Fibroblast of gingiva (primary cell): Measurements from ENCODE around the gene ACTA2.

Experiments used
- DNase-seq: peaks from one replicate; pipeline ENCODE4 v3.0.0-alpha.2; 2011; ENCODE audit warnings: low read depth

ACTA2 gene

DNA sequence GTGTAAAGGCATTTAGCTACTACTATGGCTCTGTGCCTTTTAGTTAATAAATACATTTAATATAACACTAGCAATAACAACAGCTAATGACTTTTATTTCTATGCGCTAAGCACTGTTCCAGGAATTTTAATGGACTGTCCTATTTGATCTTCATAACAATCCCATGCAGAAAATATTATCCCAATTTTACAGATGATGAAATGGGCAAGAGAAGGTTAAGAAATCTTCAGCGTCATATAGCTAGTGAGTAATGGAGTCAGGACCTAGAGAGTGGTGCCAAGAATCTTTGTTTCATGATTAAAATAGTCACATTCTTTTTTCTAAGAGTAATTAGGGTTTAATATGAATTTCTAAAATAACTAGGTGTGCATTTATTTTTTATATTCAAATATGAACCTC is 32.4 kb downstream of the ACTA2 start:
- DNase-seq = peak; percentile 74

DNA sequence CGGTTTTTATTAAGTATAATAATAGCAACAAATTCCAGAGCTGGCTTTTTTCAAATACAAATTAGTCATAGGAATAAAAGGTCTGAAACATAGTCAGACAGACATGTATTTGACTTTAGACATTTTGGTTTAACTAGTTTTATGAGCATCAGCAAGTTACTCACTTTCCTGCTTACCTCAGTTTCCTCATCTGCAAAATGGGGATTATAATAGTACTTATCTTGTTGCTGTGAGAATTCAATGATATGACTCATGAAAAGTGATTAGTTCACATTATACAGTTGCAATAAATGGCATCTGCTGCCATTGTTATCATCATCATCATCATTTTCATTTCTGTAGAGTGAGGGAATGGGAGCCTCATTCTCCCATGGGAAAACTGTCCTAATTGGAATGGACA is 33.5 kb downstream of the ACTA2 start:
- DNase-seq = no peak

DNA sequence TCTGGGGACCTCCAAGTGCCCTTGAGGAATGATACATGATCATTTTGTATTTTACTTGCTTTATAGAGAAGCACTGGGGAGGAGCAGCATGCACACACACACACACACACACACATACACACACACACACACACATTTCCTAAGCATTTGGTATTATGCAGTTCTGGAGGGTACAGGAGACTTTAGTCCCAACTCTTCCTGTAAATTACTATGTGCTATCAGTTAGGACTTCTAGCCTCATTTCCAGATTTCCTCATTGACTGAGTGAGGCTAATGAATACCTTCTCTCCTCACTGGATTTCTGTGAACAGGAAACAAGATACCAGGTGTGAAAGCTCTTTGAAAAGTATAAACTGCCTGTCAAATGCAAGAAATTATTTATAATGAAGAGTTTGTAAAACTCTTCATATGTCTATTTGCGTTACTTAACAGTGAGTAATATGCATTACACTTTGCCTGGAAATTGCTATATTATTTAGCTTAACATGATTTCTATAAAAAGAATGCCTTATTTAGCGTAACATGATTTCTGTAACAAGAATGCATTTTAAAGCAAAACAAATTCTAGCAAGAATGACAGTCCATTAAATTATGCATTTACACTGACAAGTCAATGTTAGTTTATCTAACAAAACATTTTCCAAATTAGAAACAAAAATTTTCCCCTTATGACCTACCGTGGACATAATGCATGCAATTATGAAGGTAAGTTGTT is 34.2 kb downstream of the ACTA2 start:
- DNase-seq = no peak

DNA sequence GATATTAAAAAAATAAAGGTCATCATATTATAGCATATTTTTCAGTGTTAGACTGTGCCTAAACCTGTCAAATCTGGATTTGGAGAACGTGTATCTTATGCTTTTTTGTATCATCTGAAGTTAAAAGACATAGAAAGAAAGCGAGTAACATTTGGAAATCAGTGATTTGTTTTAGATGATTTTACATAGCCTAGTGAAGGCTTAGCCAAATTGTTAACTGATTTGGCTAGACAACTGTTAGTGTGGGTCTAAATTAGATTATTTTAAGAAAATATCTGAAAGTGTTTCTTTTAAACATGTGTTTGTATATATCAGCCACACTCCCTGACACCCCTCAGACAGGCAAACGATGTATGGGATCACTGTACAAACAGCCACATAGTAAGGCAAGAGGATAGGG is 35.6 kb downstream of the ACTA2 start:
- no peak for DNase-seq

DNA sequence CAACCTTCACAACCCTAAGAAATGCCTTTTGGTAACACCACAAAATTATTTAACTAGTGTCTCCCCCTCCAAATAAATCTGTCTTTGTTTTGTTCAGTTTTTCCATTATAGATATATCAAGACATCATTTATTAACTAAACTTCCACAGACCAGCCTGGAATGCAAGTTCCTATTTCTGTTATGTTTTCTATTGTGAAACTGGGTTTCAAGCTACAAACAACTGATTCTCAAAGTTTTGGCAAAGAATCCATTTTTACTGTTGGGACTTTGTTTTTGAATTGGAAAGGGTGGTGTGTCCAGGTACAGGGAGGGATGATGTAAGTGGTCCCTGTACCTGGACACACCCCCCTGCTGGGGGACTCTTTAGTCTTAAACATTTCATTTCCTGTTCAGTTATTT is 36.3 kb downstream of the ACTA2 start:
- DNase-seq = peak; percentile 50

DNA sequence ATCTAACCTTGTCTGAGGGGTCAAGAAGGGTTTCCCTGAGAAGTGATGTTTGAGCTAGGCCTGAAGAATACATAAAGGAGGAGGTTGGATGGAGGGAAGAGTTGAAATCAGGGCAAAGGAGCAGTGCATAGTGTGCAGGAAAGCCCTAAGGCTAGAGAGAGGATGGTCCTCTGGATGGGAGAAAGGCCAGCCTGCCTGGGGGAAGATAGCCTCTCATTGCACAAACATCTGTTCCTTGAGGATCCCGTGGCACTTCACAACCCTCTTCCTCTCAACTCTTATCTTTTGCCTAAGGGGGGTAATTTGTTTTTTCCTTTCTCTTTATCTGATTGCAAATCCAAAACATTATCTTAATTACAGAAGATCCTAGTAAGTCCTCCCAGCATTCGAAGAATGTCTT is 36.8 kb downstream of the ACTA2 start:
- DNase-seq = no peak

DNA sequence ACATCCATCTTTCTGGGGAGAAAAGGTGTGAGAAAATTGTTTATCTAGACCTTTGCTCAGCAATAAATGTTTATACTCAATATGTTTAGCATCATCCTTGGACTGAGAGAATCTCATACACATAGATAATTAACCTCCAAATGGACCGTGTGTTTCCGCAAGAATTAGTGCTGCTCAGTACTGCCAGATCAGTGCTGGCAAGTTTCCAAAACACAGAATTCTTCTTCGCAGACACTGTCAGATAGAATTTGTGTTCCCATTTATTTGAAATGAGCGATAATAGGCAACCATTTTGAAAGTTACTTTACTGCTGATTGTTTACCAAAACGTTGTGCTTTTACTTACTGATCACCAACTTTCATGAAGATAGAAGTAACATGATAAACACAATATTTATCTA is 38.8 kb downstream of the ACTA2 start:
- no peak for DNase-seq

DNA sequence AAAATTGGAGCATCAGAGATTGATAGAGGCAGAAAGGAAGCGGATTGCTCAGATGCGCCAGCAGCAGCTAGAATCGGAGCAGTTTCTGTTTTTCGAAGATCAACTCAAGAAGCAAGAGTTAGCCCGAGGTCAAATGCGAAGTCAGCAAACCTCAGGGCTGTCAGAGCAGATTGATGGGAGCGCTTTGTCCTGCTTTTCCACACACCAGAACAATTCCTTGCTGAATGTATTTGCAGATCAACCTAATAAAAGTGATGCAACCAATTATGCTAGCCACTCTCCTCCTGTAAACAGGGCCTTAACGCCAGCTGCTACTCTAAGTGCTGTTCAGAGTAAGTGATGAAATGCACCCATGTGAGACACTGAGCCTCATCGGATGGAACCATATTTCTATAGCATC is 39.4 kb downstream of the ACTA2 start:
- peak; percentile 45 for DNase-seq

DNA sequence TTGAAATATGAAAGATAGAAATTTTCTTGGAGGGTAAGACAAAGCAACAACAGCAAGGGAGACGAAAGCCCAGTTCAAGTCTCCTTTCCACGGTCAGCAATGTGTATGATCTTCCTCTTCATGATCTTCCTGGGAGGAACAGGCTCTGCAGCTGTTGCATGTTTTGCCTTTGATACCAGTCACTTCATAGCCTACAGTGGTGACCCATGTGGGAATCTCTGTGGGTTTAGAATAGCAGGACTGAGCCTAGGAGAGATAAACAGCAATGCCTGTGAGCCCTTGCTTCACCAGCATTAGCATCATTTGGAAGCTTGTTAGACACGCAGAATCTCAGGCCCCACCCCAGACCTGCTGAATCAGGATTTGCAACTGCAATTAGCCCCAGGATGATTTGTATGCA is 40.7 kb downstream of the ACTA2 start:
- DNase-seq = no peak

DNA sequence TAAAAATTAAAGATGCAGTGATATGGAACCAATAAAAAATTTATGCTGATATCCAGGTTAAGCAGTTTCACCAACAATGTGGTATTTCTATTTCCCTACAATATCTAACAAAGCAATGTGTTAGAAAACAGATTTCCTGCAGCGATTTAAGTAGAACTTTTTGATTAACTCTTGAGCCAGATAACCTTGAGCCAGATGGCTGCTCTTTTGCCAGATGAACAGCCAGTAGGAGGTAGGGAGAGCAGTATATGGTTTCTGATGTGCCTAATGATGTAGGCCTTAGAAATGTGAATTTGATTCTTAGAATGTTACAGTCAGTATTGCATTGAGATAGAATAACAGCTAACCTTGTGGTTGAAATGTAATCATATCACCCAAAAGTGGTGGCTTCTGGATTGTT is 41.5 kb downstream of the ACTA2 start:
- no peak for DNase-seq

DNA sequence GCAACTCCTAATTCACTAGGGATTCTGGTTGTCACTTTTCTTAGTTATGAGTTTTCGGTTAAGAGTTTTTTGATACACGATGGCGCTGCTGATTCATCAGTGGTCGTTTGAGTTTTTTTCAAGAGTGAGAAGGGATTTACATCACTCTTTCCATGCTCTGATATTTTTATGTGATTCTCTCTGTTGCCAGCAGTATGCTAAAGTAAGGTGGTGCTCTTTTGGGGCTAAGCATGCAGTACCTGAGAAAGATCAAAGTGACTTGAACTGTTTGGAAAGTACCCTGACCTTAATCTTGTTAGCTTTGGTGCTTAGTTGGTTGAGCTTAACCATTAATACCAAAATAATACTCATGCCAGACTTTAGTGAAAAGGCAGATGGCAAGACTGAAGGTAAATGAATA is 44.4 kb downstream of the ACTA2 start:
- no peak for DNase-seq

DNA sequence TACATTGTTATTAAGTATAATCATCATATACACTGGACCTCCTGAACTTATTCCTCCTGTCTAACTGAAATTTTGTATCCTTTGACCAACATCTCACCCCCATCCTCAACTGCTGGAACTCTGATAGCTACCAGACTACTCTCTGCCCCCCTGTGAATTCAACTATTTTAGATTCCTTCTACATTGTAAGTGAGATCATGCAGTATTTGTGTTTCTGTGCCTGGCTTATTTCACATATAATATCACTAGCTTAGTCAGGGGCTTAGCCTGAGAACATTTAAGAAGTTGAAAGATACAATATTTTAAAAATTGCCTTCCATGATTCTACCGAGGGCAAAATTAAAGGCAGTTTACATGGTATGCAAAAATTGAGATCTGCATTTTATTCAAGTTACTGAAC is 45.7 kb downstream of the ACTA2 start:
- no peak for DNase-seq

DNA sequence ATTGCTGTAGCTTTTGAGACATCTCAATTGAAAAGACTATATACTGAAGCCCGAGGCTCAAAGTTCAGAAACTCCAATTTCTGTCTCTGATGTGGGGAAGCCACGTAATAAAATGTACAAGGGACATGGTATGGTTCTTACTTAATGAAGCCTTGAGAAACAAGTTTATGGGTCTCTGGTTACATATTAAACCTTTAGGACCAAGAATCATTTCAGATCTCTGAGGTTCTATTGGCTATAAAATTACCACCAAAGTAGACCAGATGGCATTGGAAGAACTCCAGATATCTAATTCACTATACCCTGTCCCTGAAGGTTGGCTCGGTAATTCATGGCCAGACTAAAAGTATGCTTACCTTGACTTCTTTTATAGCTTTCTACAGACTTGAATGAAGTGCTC is 48.9 kb downstream of the ACTA2 start:
- DNase-seq = no peak

DNA sequence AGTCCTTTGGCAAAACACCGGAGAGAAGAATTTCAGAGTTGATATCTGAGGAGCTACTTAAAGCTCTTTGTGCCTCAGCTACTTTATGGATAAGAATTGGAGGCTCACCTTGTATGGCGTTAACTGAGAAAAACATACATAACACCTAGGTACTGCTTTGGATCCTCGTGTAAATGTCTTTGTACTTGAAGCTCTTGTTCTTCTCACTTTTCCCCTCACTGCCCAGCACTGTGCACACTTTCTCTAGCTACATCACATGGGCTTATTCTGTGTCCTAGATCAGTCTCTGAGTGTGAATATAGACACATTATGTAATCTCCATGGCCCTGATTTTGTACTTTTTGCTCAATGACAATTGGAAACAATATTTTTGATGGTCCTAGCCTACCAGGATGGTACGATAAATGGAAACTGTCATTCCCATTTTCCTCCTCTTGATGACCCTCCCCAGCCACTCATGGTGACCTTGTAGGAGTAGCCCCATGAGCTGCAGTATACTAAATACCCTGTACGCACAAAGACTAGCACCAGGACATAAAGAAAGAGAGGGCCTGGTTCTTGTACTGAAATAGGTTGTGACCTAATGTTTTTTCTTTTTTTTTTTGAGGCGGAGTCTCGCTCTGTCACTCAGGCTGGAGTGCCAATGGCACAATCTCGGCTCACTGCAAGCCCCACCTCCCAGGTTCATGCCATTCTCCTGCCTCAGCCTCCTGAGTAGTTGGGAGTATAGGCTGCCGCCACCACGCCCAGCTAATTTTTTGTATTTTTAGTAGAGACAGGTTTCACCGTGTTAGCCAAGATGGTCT is 50.4 kb downstream of the ACTA2 start:
- DNase-seq = no peak

DNA sequence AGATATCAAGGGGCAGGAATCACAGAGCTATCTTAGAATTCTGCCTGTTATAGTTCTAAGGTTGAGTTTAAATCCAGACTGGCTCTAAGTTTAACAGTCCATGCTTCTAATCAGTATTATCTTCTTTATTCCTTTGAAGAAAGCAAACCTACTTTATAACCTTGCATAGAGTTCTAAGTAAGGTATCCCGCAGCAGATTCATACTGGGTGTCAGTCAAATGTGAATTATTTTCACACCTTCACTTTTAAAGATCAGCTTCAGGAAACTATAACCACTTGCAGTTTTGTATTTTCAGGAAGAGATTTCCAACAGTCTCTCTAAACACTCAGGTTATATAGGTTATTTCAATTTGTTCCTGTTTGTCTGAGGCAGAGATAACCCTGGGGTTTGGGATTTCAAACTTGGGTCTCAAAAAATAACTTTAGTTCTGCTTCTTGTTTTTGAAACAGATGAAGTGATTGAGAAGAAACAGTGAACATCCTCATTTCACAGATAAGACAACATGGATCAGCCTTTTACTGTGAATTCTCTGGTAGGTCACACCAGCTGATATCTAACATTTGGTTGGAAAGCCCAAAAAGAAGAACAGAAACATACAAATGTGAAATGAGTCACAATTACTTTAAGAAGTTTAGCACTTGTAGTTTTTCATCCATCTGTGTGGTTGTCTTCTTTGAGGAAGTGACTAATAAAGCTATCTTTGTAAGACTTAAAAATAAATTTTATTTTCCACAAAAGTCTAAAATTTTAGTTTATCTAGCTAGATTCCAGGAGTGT is 51.2 kb downstream of the ACTA2 start:
- DNase-seq = no peak

DNA sequence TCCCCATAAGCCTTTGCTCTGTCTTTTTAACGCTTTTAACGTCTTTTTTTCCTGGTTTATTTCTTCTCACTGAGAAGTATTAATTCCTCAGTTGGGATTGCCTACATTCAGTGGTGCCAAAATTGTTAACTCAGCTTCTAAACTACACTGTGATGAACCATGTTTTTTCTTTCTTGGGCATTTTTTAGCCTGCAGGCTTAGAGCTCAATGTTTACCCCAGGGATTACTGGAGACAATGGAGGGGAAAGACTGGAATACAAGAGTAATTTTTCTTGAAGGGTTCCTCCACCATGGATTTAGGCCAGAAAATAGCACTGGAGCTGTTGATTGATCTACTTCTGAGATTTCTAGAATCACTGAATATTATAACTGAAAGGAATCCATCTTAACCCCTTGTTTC is 52.7 kb downstream of the ACTA2 start:
- peak; percentile 15 for DNase-seq

DNA sequence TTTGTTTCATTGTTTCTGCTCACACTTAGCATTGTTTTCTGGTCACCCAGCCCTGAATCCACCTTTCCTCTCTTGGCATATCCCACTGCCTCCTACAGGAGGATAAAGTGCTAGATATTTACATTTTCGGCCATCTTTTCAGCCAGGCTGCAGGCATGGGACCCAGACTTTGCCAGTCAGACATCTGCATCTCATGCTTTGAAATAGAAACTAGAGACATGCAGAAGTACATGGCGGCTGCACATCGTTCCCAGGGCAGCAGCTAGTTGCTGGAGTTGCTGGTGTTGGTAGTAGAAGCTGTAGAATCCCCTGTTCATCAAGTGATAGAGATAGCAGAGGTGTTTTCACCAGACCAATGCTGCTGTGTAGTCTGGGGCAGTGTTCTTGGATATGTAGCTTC is 53.8 kb downstream of the ACTA2 start:
- no peak for DNase-seq

DNA sequence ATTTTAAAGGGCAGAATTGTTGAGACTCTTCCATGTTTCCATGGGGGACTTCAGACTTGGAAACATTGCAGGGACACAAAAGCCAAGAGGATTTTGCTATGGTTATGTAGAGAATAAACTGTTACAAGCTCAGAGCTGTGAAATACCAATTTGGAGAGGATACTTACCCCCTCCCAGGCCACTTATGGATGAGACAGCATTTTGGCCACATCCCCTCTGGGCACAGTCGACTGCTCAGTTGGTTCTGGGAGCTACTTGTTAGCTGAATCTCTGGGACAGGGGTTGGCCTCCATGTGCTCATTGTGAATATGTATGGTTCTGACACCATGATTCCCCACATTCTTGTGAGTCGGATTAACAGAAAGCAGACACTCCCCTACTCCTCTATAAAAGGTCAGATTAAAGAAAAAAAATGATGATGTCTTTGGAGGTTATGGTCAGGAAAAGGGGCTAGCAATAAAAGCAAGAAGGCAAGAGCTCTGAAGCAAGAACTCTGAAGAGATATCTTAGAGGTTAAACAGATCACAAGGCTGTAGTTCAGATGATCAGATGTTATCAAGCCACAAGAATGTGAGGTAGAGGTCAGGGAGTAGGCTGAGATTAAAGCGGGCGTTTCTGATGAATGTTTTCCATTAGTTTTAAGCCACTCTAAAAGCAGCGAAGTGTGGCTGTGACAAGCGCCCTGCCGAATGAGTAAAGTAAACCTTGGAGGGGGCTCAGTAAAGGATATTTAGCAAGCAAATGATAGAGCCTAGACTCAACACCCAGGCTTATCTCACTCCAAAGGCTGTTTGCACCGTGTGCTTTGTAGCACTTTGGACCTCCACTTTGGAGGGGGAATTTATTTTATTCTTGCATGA is 55.3 kb downstream of the ACTA2 start:
- peak; percentile 80 for DNase-seq

DNA sequence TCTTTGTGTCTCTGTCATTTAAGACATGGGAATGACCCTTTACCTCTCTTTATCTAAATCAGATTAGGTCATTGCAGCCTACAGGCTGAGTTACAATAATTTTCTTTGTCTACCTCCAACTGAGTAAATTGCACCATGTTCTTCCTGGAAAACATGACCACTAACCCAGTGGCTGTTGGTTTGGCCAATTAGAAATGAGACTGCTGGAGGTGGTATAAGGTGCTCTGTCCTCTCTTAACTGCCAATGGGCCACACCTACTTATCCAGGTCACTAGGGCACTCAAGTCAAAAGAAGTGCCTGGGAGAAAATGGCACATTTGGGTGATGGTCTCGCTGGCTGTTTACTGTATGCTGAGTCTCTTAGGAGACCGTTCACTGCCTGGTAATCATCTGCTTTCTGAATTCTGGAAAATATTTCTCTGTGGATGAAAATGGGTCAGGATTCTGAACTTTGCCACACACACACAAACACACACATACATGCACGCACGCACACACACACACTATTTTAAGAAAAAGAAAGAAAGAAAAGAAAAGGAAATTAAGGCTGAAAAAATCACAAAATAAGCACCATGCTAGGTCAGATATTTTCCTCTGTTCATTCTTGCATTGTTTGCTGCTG is 56.1 kb downstream of the ACTA2 start:
- peak; percentile 9 for DNase-seq

DNA sequence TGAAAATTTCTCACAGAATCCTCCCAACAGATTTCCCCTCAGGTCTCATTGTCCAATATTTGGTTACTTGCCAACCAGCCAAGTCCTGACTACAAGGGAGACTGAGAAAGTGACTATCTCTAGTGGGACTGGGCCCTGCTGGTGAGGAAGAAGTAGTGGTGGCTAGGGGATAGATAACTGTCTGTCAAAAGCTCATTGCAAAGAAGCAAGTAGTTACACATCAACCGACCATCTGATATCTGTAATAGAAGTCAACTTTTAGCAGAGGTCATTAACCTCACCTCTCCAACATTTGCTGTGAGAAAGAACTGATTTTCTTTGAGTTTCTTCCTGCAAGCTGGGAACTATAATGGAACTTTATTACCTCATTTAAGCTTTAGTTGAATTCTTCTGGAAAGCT is 57.3 kb downstream of the ACTA2 start:
- no peak for DNase-seq

DNA sequence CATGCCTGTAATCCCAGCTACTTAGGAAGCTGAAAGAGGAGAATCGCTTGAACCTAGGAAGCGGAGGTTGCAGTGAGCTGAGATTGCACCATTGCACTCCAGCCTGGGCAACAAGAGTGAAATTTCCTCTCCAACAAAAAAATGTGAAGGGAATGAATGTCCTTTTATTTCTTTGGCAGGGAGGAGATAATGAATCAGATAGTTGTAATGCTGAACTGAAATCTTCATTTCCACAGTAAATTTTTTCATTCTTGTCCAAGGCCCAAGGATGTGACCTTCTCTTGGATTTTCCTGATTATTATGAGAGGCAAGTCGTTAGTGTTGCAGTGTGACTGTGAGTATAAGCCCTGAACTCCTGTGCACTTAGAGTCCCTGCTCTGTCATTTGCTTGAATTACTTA is 59.0 kb downstream of the ACTA2 start:
- peak; percentile 82 for DNase-seq
